Measurements from ENCODE around the gene ALDH2.
"Not testable (repeated sequence)": the region's sequence is repeated elsewhere in the genome, so short reads cannot be mapped to it uniquely, and the experiment has no call there.

The ALDH2 gene

GRCh38 chr12:111766608-111767361 lies at the start of gene ALDH2:
Gene ALDH2 (plus strand): TSS chr12:111766933. CDS start chr12:111766983, 50 bp downstream.
- peak; percentile 85 for DNase-seq

GRCh38 chr12:111719316-111719715 lies 47.4 kb upstream of the ALDH2 start:
- not testable (repeated sequence) for DNase-seq

- DNase-seq, result no peak
Observed at GRCh38 chr12:111720457-111720856, 46.3 kb upstream of the ALDH2 start.

GRCh38 chr12:111723646-111724360 lies 42.9 kb upstream of the ALDH2 start:
- not testable (repeated sequence) for DNase-seq

GRCh38 chr12:111728795-111729194 lies 37.9 kb upstream of the ALDH2 start:
- DNase-seq, result no peak

- DNase-seq, result no peak
Observed at GRCh38 chr12:111730420-111730819, 36.3 kb upstream of the ALDH2 start.

GRCh38 chr12:111732786-111733185 lies 33.9 kb upstream of the ALDH2 start:
- no peak for DNase-seq

- no peak for DNase-seq
Observed at GRCh38 chr12:111733340-111733915, 33.3 kb upstream of the ALDH2 start.

- DNase-seq, result not testable (repeated sequence)
Observed at GRCh38 chr12:111739524-111739923, 27.2 kb upstream of the ALDH2 start.

GRCh38 chr12:111741235-111741812 lies 25.4 kb upstream of the ALDH2 start:
- DNase-seq, result no peak

GRCh38 chr12:111745211-111745610 lies 21.5 kb upstream of the ALDH2 start:
- no peak for DNase-seq

- no peak for DNase-seq
Observed at GRCh38 chr12:111747333-111747732, 19.4 kb upstream of the ALDH2 start.

- peak; percentile 78 for DNase-seq
Observed at GRCh38 chr12:111748151-111748672, 18.5 kb upstream of the ALDH2 start.

- no peak for DNase-seq
Observed at GRCh38 chr12:111748867-111749266, 17.9 kb upstream of the ALDH2 start.

- no peak for DNase-seq
Observed at GRCh38 chr12:111749391-111749790, 17.3 kb upstream of the ALDH2 start.

GRCh38 chr12:111753144-111753881 lies 13.4 kb upstream of the ALDH2 start:
- DNase-seq, result peak; percentile 61

GRCh38 chr12:111754671-111755070 lies 12.1 kb upstream of the ALDH2 start:
- no peak for DNase-seq

- no peak for DNase-seq
Observed at GRCh38 chr12:111756196-111756595, 10.5 kb upstream of the ALDH2 start.

- no peak for DNase-seq
Observed at GRCh38 chr12:111756681-111757080, 10.1 kb upstream of the ALDH2 start.

GRCh38 chr12:111757361-111758119 lies 9.2 kb upstream of the ALDH2 start:
- DNase-seq, result no peak

GRCh38 chr12:111758120-111758561 lies 8.6 kb upstream of the ALDH2 start:
- no peak for DNase-seq

- no peak for DNase-seq
Observed at GRCh38 chr12:111759271-111759670, 7.5 kb upstream of the ALDH2 start.

Data from right forelimb (tissue), 1 donor.